GM23338 (cell line): ENCODE results near the gene ZNF583. TPM values are rescaled to one million over a fixed set of nuclear protein-coding genes. Genes with fewer than 3 reads are reported as not detected.

Source experiments
- polyA plus RNA-seq: library from polyadenylated mRNA; unstranded; fragments of >200 nt; fragmentation: Nextera tagmentation; extraction: Ambion mirVana; gene quantifications from 2 replicates; pipeline ENCODE4 v1.2.1, GENCODE V29; 2016
- total RNA-seq: library from RNA; depleted of rRNA; stranded (reverse); fragments of >200 nt; shearing (Covaris generic); gene quantifications from 2 replicates; pipeline ENCODE4 v1.2.3, GENCODE V29; 2014; rRNA removed

ZNF583 gene
- total and polyA plus RNA-seq, 2 experiments from 2014 or later = 2.4 to 6.3 TPM

Other genes with a start within 250 kb of the ZNF583 start
- gene GALP, start 228.3 kb upstream of the ZNF583 start, total RNA-seq = not detected in 2 replicates
- gene GALP, start 228.3 kb upstream of the ZNF583 start, polyA plus RNA-seq = not detected in 2 replicates
- gene ZSCAN5B, start 206.5 kb upstream of the ZNF583 start, total RNA-seq = 0.10 TPM in 1 of 2 replicates, not detected in the other
- gene ZSCAN5B, start 206.5 kb upstream of the ZNF583 start, polyA plus RNA-seq = not detected in 2 replicates
- not detected in 2 replicates for gene ZSCAN5C, start 202.1 kb upstream of the ZNF583 start, total RNA-seq
- not detected in 2 replicates for gene ZSCAN5C, start 202.1 kb upstream of the ZNF583 start, polyA plus RNA-seq
- not detected in 2 replicates for gene EDDM13, start 131.6 kb upstream of the ZNF583 start, total RNA-seq
- 0.68 and 1.5 TPM in 2 replicates for gene EDDM13, start 131.6 kb upstream of the ZNF583 start, polyA plus RNA-seq
- 7.5 and 12.5 TPM in 2 replicates for gene ZSCAN5A, start 89.5 kb upstream of the ZNF583 start, total RNA-seq
- 4.5 and 10.2 TPM in 2 replicates for gene ZSCAN5A, start 89.5 kb upstream of the ZNF583 start, polyA plus RNA-seq
- 3.9 and 8.0 TPM in 2 replicates for gene ZNF582, start 10.8 kb upstream of the ZNF583 start, total RNA-seq
- gene ZNF582, start 10.8 kb upstream of the ZNF583 start, polyA plus RNA-seq = 4.1 and 5.0 TPM in 2 replicates
- 8.3 and 8.6 TPM in 2 replicates for gene ZNF667, start 73.0 kb downstream of the ZNF583 start, total RNA-seq
- gene ZNF667, start 73.0 kb downstream of the ZNF583 start, polyA plus RNA-seq = 4.9 and 5.6 TPM in 2 replicates
- gene ZNF471, start 103.5 kb downstream of the ZNF583 start, total RNA-seq = 1.1 TPM in 2 replicates
- 0.63 and 1.1 TPM in 2 replicates for gene ZNF471, start 103.5 kb downstream of the ZNF583 start, polyA plus RNA-seq
- gene ZFP28, start 134.6 kb downstream of the ZNF583 start, total RNA-seq = 5.0 and 7.9 TPM in 2 replicates
- 3.0 and 3.1 TPM in 2 replicates for gene ZFP28, start 134.6 kb downstream of the ZNF583 start, polyA plus RNA-seq
- 7.0 and 8.7 TPM in 2 replicates for gene ZNF470, start 163.1 kb downstream of the ZNF583 start, total RNA-seq
- 4.7 and 5.6 TPM in 2 replicates for gene ZNF470, start 163.1 kb downstream of the ZNF583 start, polyA plus RNA-seq
- gene ZNF71, start 191.0 kb downstream of the ZNF583 start, total RNA-seq = 13.2 and 13.9 TPM in 2 replicates
- gene ZNF71, start 191.0 kb downstream of the ZNF583 start, polyA plus RNA-seq = 4.7 and 5.9 TPM in 2 replicates
- 0.19 and 0.63 TPM in 2 replicates for gene SMIM17, start 238.8 kb downstream of the ZNF583 start, total RNA-seq
- not detected in 2 replicates for gene SMIM17, start 238.8 kb downstream of the ZNF583 start, polyA plus RNA-seq